Smooth muscle cell (in vitro differentiated cells): ENCODE results near the gene MAST4. TPM values are rescaled to one million over a fixed set of nuclear protein-coding genes. Genes with fewer than 3 reads are reported as not detected.

Source experiments
- DNase-seq: peaks from one replicate; lab custom pipeline; 2025; ENCODE audit not compliant: unreplicated experiment; lab: John Stamatoyannopoulos, UW
- H2AFZ ChIP-seq: fragments of 200-600 bp; sonication (generic); 2 replicates; pipeline ENCODE4 v1.6.0; 2016; ENCODE audit warnings: antibody characterized with exemption, low read depth, mild to moderate bottlenecking
- H3F3A ChIP-seq: fragments of 200-600 bp; sonication (generic); 2 replicates; pipeline ENCODE4 v1.6.0; 2017; ENCODE audit warnings: antibody characterized with exemption, low read depth
- H3K27ac ChIP-seq: fragments of 200-600 bp; sonication (generic); 2 replicates; pipeline ENCODE4 v1.5.1; 2016; ENCODE audit warnings: low read depth, mild to moderate bottlenecking
- H3K27me3 ChIP-seq: fragments of 200-600 bp; sonication (generic); 2 replicates; pipeline ENCODE4 v1.6.1; 2016; ENCODE audit warnings: low read depth, mild to moderate bottlenecking
- H3K36me3 ChIP-seq: fragments of 200-600 bp; sonication (generic); 2 replicates; pipeline ENCODE4 v1.5.1; 2016; ENCODE audit warnings: low read depth
- H3K4me1 ChIP-seq: fragments of 200-600 bp; sonication (generic); 2 replicates; pipeline ENCODE4 v1.5.1; 2016; ENCODE audit warnings: low read depth
- H3K4me2 ChIP-seq: fragments of 200-600 bp; sonication (generic); 2 replicates; pipeline ENCODE4 v1.6.0; 2016; ENCODE audit warnings: mild to moderate bottlenecking
- H3K4me3 ChIP-seq: fragments of 200-600 bp; sonication (generic); 2 replicates; pipeline ENCODE4 v1.5.1; 2016; ENCODE audit warnings: mild to moderate bottlenecking
- H3K79me2 ChIP-seq: fragments of 200-600 bp; sonication (generic); 2 replicates; pipeline ENCODE4 v1.6.0; 2016; ENCODE audit warnings: low read depth, mild to moderate bottlenecking
- H3K9ac ChIP-seq: fragments of 200-600 bp; sonication (generic); 2 replicates; pipeline ENCODE4 v1.6.0; 2016; ENCODE audit warnings: low read depth
- H3K9me3 ChIP-seq: fragments of 200-600 bp; sonication (generic); replicated peaks from 2 replicates; pipeline ENCODE4 v1.5.1; 2016; ENCODE audit warnings: low read depth
- H4K20me1 ChIP-seq: fragments of 200-600 bp; sonication (generic); 2 replicates; pipeline ENCODE4 v1.6.0; 2016; ENCODE audit warnings: low read depth
- WGBS: methylation state at CpG from one replicate; pipeline ENCODE4 v1.1.7; 2016; ENCODE audit warnings: low lambda C conversion rate; 5-methylcytosine and 5-hydroxymethylcytosine counted together
- polyA plus RNA-seq: library from polyadenylated mRNA; unstranded; fragments of >200 nt; fragmentation: Nextera tagmentation; extraction: Ambion mirVana; gene quantifications from 2 replicates; pipeline ENCODE4 v1.2.1, GENCODE V29; 2016
- total RNA-seq: library from RNA; depleted of rRNA; stranded (reverse); fragments of >200 nt; gene quantifications from 2 replicates; pipeline ENCODE4 v1.2.3, GENCODE V29; 2014
- TF ChIP-seq, protein P1 (sequence below): fragments of 200-600 bp; sonication (generic); IDR thresholded peaks from 2 replicates; pipeline ENCODE4 v1.5.1; 2017; ENCODE audit warnings: borderline replicate concordance, mild to moderate bottlenecking, antibody characterized with exemption; ENCODE audit not compliant: insufficient read depth, poor library complexity, severe bottlenecking

Gene MAST4
- total and polyA plus RNA-seq, 2 experiments from 2014 or later = 6.3 to 24.0 TPM

DNA sequence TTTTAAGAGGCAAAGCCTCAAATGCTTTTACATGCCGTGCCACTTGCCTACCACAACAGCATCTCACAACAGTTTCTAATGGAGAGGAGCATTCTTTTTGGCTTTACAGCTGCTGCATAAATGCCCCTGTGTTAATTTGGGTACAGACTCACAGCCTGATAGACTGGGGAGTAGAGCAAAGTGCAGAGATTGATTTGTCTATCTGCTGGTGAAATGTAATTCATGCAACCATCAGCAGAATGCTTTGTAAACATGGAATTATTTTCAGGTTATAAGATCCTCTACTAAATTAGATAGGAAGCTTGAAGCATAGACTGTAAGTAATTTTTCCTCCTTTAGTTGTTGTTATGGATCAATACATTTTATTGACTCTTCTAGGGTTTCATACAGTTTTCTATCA lies 430.1 kb downstream of the MAST4 start:
- WGBS = 79% methylated on average over 1 of the region's 1 CpG
- H3K4me1 ChIP-seq = no peaks in the 10 kb centered on the region
- TF ChIP-seq, protein P1, sequence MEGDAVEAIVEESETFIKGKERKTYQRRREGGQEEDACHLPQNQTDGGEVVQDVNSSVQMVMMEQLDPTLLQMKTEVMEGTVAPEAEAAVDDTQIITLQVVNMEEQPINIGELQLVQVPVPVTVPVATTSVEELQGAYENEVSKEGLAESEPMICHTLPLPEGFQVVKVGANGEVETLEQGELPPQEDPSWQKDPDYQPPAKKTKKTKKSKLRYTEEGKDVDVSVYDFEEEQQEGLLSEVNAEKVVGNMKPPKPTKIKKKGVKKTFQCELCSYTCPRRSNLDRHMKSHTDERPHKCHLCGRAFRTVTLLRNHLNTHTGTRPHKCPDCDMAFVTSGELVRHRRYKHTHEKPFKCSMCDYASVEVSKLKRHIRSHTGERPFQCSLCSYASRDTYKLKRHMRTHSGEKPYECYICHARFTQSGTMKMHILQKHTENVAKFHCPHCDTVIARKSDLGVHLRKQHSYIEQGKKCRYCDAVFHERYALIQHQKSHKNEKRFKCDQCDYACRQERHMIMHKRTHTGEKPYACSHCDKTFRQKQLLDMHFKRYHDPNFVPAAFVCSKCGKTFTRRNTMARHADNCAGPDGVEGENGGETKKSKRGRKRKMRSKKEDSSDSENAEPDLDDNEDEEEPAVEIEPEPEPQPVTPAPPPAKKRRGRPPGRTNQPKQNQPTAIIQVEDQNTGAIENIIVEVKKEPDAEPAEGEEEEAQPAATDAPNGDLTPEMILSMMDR = no peak
- H3K36me3 ChIP-seq = no peaks in the 10 kb centered on the region
- no peak overlapping the region for H3K4me3 ChIP-seq
- H3F3A ChIP-seq = no peaks in the 10 kb centered on the region
- peaks cover 3% of the 10 kb centered on the region for H4K20me1 ChIP-seq
- H3K27ac ChIP-seq = no peak overlapping the region
- H3K4me2 ChIP-seq = no peak overlapping the region
- no peak overlapping the region for H2AFZ ChIP-seq
- no peaks in the 10 kb centered on the region for H3K27me3 ChIP-seq
- H3K9me3 ChIP-seq = no peaks in the 10 kb centered on the region
- peaks cover 11% of the 10 kb centered on the region for H3K79me2 ChIP-seq
- DNase-seq = no peak
- no peak overlapping the region for H3K9ac ChIP-seq

DNA sequence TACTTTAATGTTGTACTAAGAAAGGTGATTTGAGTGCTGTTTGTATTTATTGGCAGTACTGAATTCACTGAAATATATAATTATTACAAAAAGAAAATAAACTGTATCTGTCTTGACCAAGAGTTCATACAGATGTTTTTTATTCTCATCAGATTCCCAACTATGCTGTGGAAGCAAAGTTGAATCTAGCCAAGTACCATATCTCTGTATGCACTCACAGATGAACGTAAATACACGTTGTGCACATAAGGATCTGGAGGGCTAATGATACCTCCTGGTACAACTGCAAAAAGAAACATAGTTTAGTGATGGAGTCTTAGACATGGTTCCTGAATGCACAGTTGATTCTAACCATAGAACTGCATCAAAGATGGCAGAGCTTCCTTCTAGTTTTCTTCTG lies 431.0 kb downstream of the MAST4 start:
- H3K27ac ChIP-seq = no peak overlapping the region
- H3F3A ChIP-seq = no peaks in the 10 kb centered on the region
- DNase-seq = no peak
- H3K79me2 ChIP-seq = peaks cover 8% of the 10 kb centered on the region
- 95% methylated on average over 2 of the region's 2 CpGs for WGBS
- no peaks in the 10 kb centered on the region for H3K27me3 ChIP-seq
- peaks cover 3% of the 10 kb centered on the region for H4K20me1 ChIP-seq
- no peak overlapping the region for H3K9ac ChIP-seq
- TF ChIP-seq, protein P1 = no peak
- H3K4me3 ChIP-seq = no peak overlapping the region
- H3K4me1 ChIP-seq = no peaks in the 10 kb centered on the region
- H3K9me3 ChIP-seq = no peaks in the 10 kb centered on the region
- H2AFZ ChIP-seq = no peak overlapping the region
- no peaks in the 10 kb centered on the region for H3K36me3 ChIP-seq
- H3K4me2 ChIP-seq = no peak overlapping the region

DNA sequence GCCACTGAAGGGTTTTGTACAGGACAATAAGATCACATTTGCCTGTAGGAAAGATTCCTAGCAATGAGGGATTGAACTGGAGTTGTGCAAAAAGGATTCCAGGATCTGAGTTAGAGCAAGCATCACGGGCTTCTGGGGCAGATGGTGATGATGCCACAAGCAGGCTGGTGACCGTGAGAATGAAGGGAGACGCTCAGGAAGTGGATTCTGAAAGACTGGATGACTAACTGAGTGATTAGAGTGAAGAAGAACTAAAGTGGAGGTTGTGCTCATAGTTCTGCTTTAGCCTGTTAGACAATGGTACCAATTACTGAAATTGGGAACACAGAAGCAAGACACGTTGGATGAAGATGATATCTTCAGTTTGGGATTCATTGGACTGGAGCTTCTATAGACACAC lies 432.2 kb downstream of the MAST4 start:
- Histone ChIP-seq H3K9ac (no peak overlapping the region), H3K4me2 (no peak overlapping the region), H3F3A (no peaks in the 10 kb centered on the region), H2AFZ (no peak overlapping the region), H3K79me2 (no peaks in the 10 kb centered on the region), H4K20me1 (peaks cover 3% of the 10 kb centered on the region), H3K27me3 (no peaks in the 10 kb centered on the region), H3K36me3 (no peaks in the 10 kb centered on the region), H3K4me3 (no peak overlapping the region), H3K4me1 (peaks cover 9% of the 10 kb centered on the region), H3K27ac (no peak overlapping the region), H3K9me3 (no peaks in the 10 kb centered on the region)
- no peak for DNase-seq
- WGBS = 74% methylated on average over 4 of the region's 4 CpGs
- TF ChIP-seq, protein P1 = no peak

DNA sequence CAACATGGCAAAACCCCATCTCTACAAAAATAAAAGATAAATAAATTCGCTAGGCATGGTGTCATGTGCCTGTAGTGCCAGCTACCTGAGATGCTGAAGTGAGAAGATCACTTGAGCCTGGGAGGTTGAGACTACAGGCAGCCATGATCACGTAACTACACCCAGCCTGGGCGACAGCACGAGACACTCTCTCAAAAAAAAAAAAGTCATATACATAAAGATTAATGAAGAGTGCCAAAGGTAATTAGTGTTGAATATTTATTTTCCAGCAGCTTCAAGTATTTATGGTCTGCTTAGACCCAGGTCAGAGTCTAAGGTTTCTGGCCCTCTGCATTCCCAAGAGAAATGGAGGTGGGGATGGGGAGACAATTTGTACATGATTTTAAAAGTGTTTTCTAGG lies 432.7 kb downstream of the MAST4 start:
- Histone ChIP-seq H3K27me3 (no peaks in the 10 kb centered on the region), H3K9me3 (no peaks in the 10 kb centered on the region), H3K36me3 (no peaks in the 10 kb centered on the region), H3K4me2 (no peak overlapping the region), H2AFZ (no peak overlapping the region), H3K79me2 (no peaks in the 10 kb centered on the region), H3K27ac (no peak overlapping the region), H3K4me1 (peaks cover 9% of the 10 kb centered on the region), H3F3A (no peaks in the 10 kb centered on the region), H3K4me3 (no peak overlapping the region), H3K9ac (no peak overlapping the region), H4K20me1 (peaks cover 3% of the 10 kb centered on the region)
- WGBS = 97% methylated on average over 4 of the region's 4 CpGs
- TF ChIP-seq, protein P1 = no peak
- DNase-seq = no peak
